ENCODE results near the gene UBXN6.
A peak's percentile ranks its signal among the peaks of the same experiment; 100 is the strongest.

Gene UBXN6

DNA sequence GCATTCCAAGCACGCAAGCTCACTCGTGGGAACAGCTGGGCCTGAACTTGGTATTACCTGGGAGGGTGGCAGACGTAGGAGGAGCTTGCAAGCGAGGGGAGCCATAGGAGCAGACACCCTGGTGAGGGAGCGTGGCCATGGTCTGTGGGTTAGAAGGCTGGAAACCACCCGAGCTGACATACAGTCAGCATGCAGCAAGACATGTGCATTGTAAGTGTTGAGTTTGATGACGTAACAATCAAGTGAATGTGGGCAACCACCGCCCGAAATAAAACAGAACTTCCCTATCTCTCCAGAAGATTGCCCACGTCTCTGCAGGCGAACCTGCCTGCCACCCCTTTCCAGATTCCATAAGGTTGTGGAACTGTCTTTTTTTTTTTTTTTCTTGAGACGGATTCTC is 26.8 kb downstream of the UBXN6 start:
- no peak for DNase-seq (ENCODE audit: low read depth)
- TF ChIP-seq, protein P1, sequence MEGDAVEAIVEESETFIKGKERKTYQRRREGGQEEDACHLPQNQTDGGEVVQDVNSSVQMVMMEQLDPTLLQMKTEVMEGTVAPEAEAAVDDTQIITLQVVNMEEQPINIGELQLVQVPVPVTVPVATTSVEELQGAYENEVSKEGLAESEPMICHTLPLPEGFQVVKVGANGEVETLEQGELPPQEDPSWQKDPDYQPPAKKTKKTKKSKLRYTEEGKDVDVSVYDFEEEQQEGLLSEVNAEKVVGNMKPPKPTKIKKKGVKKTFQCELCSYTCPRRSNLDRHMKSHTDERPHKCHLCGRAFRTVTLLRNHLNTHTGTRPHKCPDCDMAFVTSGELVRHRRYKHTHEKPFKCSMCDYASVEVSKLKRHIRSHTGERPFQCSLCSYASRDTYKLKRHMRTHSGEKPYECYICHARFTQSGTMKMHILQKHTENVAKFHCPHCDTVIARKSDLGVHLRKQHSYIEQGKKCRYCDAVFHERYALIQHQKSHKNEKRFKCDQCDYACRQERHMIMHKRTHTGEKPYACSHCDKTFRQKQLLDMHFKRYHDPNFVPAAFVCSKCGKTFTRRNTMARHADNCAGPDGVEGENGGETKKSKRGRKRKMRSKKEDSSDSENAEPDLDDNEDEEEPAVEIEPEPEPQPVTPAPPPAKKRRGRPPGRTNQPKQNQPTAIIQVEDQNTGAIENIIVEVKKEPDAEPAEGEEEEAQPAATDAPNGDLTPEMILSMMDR (conservative IDR thresholded peaks at IDR 0.05; ENCODE audit: control insufficient read depth, insufficient read depth, low read depth, low read length), result no peak

DNA sequence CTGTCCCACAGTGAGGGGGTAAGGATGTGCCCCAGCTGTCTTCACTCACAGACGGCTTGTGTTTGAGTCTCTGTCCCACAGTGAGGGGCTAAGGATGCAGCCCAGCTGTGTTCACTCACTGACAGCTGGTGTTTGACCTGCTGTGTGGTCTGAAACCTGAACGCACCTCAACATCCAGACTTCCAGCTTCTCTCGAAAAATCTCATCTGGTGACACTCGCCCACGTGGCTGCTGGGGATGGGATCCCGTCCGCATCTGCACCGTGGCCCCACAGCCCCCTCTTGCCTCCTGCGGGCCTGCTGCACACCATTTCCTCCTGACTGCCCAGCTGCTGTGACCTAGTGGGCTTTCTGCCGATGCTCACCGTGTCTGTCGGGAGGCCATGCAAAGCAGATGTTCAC is 27.8 kb downstream of the UBXN6 start:
- TF ChIP-seq, protein P1 (conservative IDR thresholded peaks at IDR 0.05; ENCODE audit: control insufficient read depth, insufficient read depth, low read depth, low read length), result no peak
- DNase-seq (ENCODE audit: low read depth), result no peak
- H3K4me3 ChIP-seq (ENCODE audit: control insufficient read depth, low read depth, low read length), result no peak overlapping the region

More for the DNA sequence above, 26.8 kb downstream of the UBXN6 start:
- no peak overlapping the region for H3K4me3 ChIP-seq (ENCODE audit: control insufficient read depth, low read depth, low read length)

DNA sequence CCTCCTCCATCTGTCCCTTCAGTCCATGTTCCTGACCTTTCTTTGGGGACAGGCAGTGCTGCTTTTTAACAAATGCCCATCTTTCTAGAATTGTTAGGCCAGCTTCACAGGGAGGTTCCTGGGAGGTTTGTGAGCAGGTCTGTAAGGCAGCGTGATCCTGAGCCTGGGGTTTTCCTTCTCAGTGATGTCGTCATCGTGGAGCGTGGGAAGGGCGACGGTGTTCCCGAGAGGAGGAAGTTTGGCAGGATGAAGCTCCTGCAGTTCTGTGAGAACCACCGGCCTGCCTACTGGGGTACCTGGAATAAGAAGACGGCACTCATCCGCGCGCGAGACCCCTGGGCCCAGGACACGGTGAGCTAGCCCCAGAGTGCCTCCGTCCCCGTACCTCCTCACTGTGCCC is 28.3 kb downstream of the UBXN6 start:
- DNase-seq (ENCODE audit: low read depth), result peak; percentile 30
- TF ChIP-seq, protein P1 (conservative IDR thresholded peaks at IDR 0.05; ENCODE audit: control insufficient read depth, insufficient read depth, low read depth, low read length), result no peak
- no peak overlapping the region for H3K4me3 ChIP-seq (ENCODE audit: control insufficient read depth, low read depth, low read length)

DNA sequence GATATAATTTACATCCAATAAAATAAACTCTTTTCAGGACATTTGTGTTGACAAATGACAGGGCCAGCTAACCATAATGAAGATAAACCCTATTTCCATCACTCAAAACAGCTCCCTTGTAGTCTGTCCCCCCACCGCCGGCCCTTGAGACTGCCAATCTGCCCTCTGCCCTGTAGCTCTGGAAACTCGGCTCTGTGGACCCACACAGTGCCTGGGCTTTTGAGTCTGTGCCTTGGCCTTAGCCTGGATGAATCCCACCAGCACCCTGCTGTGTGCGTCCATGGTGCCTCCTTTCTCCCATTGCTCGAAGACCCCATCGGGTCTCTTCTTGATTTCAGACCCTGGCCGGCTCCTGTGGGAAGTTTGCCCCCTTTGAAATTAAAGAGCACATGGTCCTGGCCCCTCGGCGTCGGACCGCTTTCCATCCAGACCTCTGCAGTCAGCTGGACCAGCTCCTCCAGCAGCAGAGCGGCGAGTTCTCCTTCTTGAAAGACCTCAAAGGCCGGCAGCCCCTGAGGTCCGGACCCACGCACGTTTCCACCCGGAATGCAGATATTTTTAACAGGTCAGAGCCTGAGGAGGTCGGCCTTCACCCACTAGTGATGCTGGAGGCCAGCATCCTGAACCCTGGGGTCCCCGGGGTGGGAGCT is 29.1 kb downstream of the UBXN6 start:
- H3K4me3 ChIP-seq (ENCODE audit: control insufficient read depth, low read depth, low read length), result no peak overlapping the region
- TF ChIP-seq, protein P1 (conservative IDR thresholded peaks at IDR 0.05; ENCODE audit: control insufficient read depth, insufficient read depth, low read depth, low read length), result no peak

DNA sequence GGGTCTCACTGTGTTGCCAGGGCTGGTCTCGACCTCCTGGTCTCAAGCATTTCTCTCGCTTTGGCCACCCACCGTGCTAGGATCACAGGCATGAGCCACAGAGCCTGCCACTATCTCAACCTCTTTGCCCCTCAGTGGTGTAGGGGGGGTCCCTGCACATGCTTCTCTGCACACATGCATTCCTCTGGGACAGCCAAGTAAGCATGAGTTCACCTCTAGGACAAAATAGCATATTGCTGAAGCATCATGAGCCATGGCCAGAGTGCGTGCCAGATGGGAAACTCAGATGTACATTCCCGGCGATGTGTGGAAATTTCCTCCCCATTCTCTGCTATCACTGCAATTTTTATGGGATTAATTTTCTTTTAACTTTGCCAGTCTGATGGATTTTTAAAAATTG is 32.1 kb downstream of the UBXN6 start:
- DNase-seq (ENCODE audit: low read depth), result peak; percentile 95
- no peak overlapping the region for H3K4me3 ChIP-seq (ENCODE audit: control insufficient read depth, low read depth, low read length)
- TF ChIP-seq, protein P1 (conservative IDR thresholded peaks at IDR 0.05; ENCODE audit: control insufficient read depth, insufficient read depth, low read depth, low read length), result no peak

More for the DNA sequence above, 29.1 kb downstream of the UBXN6 start:
- DNase-seq (ENCODE audit: low read depth), result no peak

DNA sequence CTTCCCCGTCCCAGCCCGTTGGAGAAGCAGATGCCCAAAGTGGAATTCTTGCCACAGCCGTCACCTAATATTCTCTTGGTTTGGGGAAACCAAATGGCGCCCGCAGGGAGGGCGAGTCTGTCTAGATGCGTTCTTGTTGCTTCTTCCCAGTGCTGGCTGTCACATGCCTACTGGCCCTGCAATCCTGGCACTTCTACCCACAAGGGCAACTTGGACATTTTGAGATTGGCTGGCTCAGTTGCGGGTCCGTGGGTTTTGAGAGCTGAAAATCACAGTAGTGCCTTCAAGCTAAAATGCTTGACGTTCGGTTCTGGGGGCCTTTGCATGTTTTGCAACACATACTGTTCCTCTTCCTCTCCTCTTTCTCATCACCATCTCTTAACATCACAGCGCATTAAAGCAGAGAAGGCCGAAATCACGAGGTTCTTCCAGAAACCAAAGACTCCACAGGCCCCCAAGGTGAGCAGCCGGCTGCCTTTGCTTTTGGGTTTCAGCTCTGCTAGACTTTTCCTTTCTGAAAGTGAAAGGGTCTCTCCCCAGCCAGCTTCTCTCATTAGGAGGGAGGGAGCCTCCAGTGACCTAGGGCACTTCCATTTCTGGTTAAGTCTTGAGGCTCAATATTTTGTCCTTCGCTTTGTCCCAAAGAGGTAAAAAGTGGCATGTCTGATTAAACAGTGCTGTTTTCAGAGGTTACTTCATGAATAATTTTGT is 34.0 kb downstream of the UBXN6 start:
- TF ChIP-seq, protein P1 (conservative IDR thresholded peaks at IDR 0.05; ENCODE audit: control insufficient read depth, insufficient read depth, low read depth, low read length), result no peak
- no peak overlapping the region for H3K4me3 ChIP-seq (ENCODE audit: control insufficient read depth, low read depth, low read length)
- no peak for DNase-seq (ENCODE audit: low read depth)
